GM12892 (cell line): ENCODE data around the gene JARID2.

ENCODE experiments used
- DNase-seq: peaks from one replicate; pipeline ENCODE4 v3.0.0; 2011; ENCODE audit not compliant: insufficient read length
- FAIRE-seq: peaks from 2 replicates; lab custom pipeline; 2011; peaks lifted over from hg19 to GRCh38; lab: Jason Lieb, UNC
- POLR2A ChIP-seq: IDR thresholded peaks from 2 replicates; pipeline ENCODE4 v1.6.1; 2011; ENCODE audit warnings: low read depth, low read length, control low read depth
- POLR2AphosphoS5 ChIP-seq: IDR thresholded peaks from 2 replicates; pipeline ENCODE4 v1.6.1; 2011; ENCODE audit warnings: low read depth, low read length, control low read depth
- TAF1 ChIP-seq: IDR thresholded peaks from 2 replicates; pipeline ENCODE4 v1.6.1; 2011; ENCODE audit warnings: low read depth, mild to moderate bottlenecking, control low read depth, low read length, borderline replicate concordance

JARID2 gene

DNA sequence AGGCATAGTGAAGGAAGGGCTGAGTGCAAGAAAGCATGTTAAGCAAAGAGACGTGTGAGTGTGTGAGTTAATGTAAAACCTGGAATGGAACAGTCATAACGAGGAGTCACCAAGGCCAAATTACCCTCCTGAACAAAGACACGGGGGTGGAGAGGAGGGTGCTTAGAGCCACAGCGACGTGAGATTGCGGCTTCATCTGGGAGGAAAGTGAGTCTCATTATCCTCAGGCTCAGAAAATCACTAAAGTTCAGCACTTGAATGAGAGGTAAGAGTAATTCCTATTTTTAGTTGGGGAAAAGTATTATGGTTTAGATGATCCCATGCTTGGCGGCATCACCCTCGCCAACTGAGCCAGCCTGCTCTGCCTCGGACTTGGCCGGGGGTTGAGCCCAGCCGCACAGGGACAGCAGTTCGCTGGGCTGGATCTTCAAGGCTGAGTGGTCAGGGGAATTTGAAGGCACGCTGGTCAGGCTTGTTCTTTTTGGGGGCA, 280.4 kb downstream of the JARID2 start:
- TF ChIP-seq POLR2AphosphoS5 (peak; percentile 64; the same call in 1 of the 2 replicates), TAF1 (no peak), POLR2A (0 out of 2 replicates have a peak, but pooled peaks have one; percentile 32)
- FAIRE-seq (no peak), DNase-seq (no peak)

DNA sequence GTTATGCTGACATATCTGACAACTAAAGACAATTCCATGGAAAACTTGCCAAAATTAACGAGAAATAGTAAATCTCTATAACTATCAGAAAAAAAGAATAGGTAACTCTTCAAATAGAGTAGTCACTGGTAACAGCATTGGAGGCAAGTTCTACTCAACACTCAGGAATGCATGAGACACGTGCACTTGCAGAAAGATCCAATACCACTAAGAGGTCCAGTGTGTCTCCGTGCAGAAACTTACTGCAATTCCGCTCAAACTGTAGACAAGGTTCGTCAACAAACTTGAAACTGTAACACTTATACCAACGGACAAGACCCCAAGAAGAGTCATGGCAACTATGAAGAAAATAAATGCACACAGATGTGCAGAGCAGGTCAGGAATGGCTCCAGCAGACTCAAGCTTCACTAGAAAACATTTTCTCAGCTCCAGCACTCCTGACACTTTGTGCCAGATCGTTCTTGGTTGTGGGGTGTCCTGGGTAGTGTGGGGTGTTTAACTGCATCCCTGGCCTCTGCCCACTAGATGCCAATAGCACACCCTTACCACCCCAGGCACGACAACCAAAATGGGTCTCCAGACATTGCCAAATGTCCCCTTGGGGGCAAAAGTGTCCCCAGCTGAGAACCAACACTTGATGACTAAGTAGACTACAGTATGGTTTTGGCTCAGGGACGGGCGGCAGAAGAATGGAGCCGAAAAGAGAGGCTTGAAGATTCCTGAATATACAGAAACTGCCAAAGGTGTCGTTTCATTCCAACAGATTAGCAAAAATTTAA, 282.2 kb downstream of the JARID2 start:
- no peak for FAIRE-seq
- no peak for TF ChIP-seq POLR2A
- TF ChIP-seq POLR2AphosphoS5: no peak
- no peak for TF ChIP-seq TAF1
- DNase-seq: no peak

DNA sequence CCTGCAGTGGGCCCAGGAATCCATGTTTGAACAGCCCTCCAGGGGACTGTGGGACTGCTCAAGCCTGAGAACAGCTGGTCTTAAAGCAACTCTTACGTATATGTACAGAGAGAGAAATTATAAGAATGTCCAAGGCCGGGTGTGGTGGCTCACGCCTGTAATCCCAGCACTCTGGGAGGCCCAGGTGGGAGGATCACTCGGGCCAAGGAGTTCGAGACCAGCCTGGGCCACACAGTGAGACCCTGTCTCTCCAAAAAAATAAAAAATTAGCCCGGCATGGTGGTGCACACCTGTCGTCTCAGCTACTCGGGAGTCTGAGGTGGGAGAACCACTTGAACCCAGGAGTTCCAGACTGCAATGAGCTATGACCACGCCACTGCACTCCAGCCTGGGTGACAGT, 283.0 kb downstream of the JARID2 start:
- TF ChIP-seq POLR2AphosphoS5 (no peak), TAF1 (no peak), POLR2A (no peak)
- no peak for DNase-seq
- no peak for FAIRE-seq

GRCh38 chr6:15530411-15530810, 284.5 kb downstream of the JARID2 start:
- no peak for FAIRE-seq

GRCh38 chr6:15531973-15532372, 286.1 kb downstream of the JARID2 start:
- no peak for FAIRE-seq
- no peak for DNase-seq
- TF ChIP-seq POLR2A (no peak), POLR2AphosphoS5 (no peak), TAF1 (no peak)

More at GRCh38 chr6:15530411-15530810, 284.5 kb downstream of the JARID2 start:
- TF ChIP-seq POLR2A (no peak), POLR2AphosphoS5 (no peak), TAF1 (no peak)
- no peak for DNase-seq

- FAIRE-seq (no peak), DNase-seq (no peak)
- TF ChIP-seq TAF1: no peak
- no peak for TF ChIP-seq POLR2A
- no peak for TF ChIP-seq POLR2AphosphoS5
Measured at GRCh38 chr6:15533379-15534026, 287.6 kb downstream of the JARID2 start.

- DNase-seq (no peak), FAIRE-seq (no peak)
- TF ChIP-seq POLR2A (no peak), POLR2AphosphoS5 (no peak), TAF1 (no peak)
Measured at GRCh38 chr6:15534974-15535373, 289.1 kb downstream of the JARID2 start.

- FAIRE-seq: no peak
Measured at GRCh38 chr6:15535495-15536197, 289.8 kb downstream of the JARID2 start.

DNA sequence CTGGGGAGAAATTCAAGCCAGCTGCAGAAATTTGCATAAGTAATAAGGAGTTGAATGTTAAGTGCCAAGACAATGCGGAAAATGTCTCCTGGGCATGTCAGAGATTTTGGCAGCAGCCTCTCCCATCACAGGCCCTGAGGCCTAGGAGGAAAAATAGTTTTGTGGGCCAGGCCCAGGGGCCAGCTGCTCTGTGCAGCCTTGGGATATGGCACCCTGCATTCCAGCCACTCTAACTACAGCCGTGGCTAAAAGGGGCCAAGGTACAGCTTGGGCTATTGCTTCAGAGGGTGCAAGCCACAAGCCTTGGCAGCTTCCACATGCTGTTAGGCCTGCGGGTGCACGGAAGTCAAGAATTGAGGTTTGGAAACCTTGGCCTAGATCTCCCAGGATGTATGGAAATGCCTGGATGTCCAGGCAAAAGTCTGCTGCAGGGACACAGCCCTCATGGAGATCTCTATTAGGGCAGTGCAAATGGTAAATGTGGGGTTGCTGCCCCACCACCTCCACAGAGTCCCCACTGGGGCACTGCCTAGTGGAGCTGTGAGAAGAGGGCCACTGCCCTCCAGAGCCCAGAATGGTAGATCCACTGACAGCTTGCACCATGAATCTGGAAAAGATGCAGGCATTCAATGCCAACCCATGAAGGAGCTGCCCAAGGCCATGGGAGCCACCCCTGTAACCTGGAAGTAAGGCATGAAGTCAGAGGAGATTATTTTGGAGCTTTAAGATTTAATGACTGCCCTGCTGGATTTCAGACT, 290.5 kb downstream of the JARID2 start:
- FAIRE-seq (no peak), DNase-seq (no peak)
- TF ChIP-seq TAF1: no peak
- no peak for TF ChIP-seq POLR2A
- TF ChIP-seq POLR2AphosphoS5: no peak

More at GRCh38 chr6:15535495-15536197, 289.8 kb downstream of the JARID2 start:
- DNase-seq: no peak
- no peak for TF ChIP-seq POLR2A
- TF ChIP-seq TAF1: no peak
- TF ChIP-seq POLR2AphosphoS5: no peak

GRCh38 chr6:15538106-15538505, 292.2 kb downstream of the JARID2 start:
- no peak for FAIRE-seq

More at GRCh38 chr6:15538106-15538505, 292.2 kb downstream of the JARID2 start:
- TF ChIP-seq POLR2AphosphoS5 (no peak), POLR2A (no peak), TAF1 (no peak)
- DNase-seq: no peak
